ENCODE data around the gene GFER. TPM values are rescaled to one million over a fixed set of nuclear protein-coding genes. Genes with fewer than 3 reads are reported as not detected.
A peak's percentile ranks its signal among the peaks of the same experiment; 100 is the strongest.
"Not testable (repeated sequence)": the region's sequence is repeated elsewhere in the genome, so short reads cannot be mapped to it uniquely, and the experiment has no call there.

GFER gene
- 17.0 to 19.7 TPM (median 17.5 TPM) in 3 replicates for total RNA-seq
- long read RNA-seq, transcript GFER-203 (2 exons, 1,365 nt) = minor isoform, 7 of 25 reads
- long read RNA-seq, transcript GFER-201 (3 exons, 2,345 nt) = major isoform, 16 of 25 reads
- long read RNA-seq, partial matches to known transcripts = 0 of 25 reads
- long read RNA-seq, other reads (novel, unspliced or antisense) = 2 of 25 reads

DNA sequence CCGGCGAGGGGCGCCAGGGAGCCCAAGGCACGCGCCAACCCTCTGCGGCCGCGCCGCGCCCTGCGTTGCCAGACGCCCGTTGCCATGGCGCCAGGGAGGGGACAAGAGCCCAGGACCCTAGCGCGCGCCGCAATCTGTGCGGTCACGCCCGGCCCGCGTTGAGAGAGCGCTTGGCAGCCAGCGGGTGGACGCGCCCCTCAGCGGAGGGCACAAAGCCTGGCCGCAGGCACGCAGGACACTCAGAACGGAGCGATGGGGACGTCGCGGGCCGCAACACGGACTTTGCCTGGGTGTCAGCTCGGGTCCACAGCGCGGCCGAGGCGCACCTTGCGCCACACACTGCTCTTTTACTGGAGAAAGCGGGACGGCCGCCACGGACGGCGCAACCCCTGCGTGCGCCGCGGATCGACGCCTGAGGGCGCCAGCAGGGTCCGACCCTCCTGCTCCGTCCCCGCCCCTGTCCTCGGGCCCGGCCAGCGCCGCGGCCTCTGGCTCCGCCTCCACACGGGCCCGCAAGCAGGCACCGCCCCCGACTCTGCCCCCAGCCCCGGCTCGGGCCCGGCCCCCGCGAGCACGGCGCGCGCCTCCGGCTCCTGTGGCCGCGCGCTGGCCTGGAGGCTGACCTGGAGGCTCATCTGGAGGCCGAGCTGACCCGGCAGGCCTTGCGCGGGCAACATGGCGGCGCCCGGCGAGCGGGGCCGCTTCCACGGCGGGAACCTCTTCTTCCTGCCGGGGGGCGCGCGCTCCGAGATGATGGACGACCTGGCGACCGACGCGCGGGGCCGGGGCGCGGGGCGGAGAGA lies at the start of gene GFER:
Gene GFER, plus strand, starts transcription at position 650 of the 803 bp plus-strand sequence. Its CDS starts 26 bp downstream, at position 676.
- DNase-seq (ENCODE audit: low spot score) = no peak
- Mint-ChIP-seq H3K36me3 (ENCODE audit: low read depth) (peaks cover 3% of the 10 kb centered on the region), H3K27ac (ENCODE audit: unreplicated experiment) (peak within 1 kb of the TSS; percentile 70), H3K4me1 (ENCODE audit: low read depth) (peaks cover 12% of the 10 kb centered on the region), H3K27me3 (ENCODE audit: low read depth) (peaks cover 3% of the 10 kb centered on the region), H3K9me3 (ENCODE audit: low read depth) (no peaks in the 10 kb centered on the region), H3K4me3 (ENCODE audit: unreplicated experiment) (peak within 1 kb of the TSS; percentile 80)
- TF ChIP-seq, protein P1, sequence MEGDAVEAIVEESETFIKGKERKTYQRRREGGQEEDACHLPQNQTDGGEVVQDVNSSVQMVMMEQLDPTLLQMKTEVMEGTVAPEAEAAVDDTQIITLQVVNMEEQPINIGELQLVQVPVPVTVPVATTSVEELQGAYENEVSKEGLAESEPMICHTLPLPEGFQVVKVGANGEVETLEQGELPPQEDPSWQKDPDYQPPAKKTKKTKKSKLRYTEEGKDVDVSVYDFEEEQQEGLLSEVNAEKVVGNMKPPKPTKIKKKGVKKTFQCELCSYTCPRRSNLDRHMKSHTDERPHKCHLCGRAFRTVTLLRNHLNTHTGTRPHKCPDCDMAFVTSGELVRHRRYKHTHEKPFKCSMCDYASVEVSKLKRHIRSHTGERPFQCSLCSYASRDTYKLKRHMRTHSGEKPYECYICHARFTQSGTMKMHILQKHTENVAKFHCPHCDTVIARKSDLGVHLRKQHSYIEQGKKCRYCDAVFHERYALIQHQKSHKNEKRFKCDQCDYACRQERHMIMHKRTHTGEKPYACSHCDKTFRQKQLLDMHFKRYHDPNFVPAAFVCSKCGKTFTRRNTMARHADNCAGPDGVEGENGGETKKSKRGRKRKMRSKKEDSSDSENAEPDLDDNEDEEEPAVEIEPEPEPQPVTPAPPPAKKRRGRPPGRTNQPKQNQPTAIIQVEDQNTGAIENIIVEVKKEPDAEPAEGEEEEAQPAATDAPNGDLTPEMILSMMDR (IDR thresholded peaks at IDR 0.05) = peak; percentile 75

DNA sequence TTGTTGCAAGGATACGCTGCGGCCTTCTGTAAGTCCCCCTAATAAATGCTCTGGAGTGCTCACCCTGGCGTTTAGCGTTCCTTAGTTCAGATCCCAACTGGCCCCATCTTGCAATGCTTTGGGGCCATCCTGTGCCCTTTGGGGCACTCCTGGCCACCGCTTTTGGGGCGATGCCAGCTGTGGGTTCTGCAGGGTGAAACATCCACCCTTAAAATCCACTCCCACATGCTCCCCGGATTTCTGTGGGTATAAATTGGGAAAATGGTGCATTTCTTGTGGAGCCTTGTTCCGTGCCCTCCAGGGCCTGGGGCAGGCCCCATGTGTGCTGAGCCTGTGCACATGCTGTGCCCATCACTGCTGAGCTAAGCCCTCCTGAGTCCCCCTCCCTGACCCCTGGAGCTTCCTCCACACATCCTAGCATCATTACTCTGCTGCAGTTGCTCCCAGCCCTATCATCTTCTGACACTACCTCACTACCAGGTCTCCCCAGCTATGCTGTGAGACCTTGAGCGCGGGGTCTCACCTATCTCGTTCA lies 47.0 kb upstream of the GFER start:
- no peak overlapping the region for H3K27ac Mint-ChIP-seq (ENCODE audit: unreplicated experiment)
- no peaks in the 10 kb centered on the region for H3K9me3 Mint-ChIP-seq (ENCODE audit: low read depth)
- no peaks in the 10 kb centered on the region for H3K27me3 Mint-ChIP-seq (ENCODE audit: low read depth)
- no peak for DNase-seq (ENCODE audit: low spot score)
- H3K4me3 Mint-ChIP-seq (ENCODE audit: unreplicated experiment) = no peak overlapping the region
- peaks cover 8% of the 10 kb centered on the region for H3K4me1 Mint-ChIP-seq (ENCODE audit: low read depth)
- H3K36me3 Mint-ChIP-seq (ENCODE audit: low read depth) = peaks cover 10% of the 10 kb centered on the region
- TF ChIP-seq, protein P1 (IDR thresholded peaks at IDR 0.05) = no peak

DNA sequence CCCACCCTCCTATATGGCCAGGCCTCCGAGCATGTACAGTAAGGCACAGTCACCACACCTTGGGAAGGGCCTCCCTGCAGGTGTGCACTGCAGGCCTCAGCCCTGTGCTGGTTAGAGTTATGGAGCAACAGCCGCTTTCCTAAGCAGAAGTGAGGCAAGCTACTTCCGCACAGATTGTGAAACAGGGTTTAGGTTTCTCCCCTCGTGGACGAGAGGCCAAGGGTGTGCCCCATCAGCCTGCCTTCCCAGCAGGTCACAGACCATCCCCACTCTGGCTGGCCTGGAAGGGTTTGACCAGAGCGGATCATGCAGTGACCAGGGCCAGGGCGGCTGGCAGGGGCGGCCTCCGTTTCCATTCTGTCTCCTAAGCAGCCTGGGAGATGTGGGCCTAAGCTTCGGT lies 45.7 kb upstream of the GFER start:
- no peak for DNase-seq (ENCODE audit: low spot score)
- H3K4me1 Mint-ChIP-seq (ENCODE audit: low read depth) = peaks cover 15% of the 10 kb centered on the region
- TF ChIP-seq, protein P1 (IDR thresholded peaks at IDR 0.05) = no peak
- no peaks in the 10 kb centered on the region for H3K27me3 Mint-ChIP-seq (ENCODE audit: low read depth)
- peaks cover 10% of the 10 kb centered on the region for H3K36me3 Mint-ChIP-seq (ENCODE audit: low read depth)
- no peak overlapping the region for H3K27ac Mint-ChIP-seq (ENCODE audit: unreplicated experiment)
- H3K4me3 Mint-ChIP-seq (ENCODE audit: unreplicated experiment) = no peak overlapping the region
- H3K9me3 Mint-ChIP-seq (ENCODE audit: low read depth) = no peaks in the 10 kb centered on the region

DNA sequence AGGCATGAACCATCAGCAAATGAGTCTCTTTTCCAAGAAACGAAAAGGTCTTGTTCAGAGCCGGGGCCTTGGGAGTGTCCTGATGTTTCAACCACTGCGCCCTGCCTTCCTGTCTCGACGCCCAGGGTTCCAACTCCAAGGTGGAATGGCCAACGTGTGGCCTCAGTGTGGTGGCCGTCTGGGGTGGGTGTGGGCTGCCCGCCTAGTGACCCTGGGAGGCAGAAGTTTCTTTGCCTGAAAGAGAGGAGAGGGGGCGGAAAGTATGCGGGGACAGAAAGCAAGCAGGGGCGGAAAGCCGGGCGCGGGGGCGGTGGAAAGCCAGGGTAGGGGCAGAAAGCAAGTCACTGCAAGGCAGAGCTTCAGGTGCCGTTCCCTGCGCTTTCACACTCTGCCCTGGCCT lies 45.1 kb upstream of the GFER start:
- TF ChIP-seq, protein P1 (IDR thresholded peaks at IDR 0.05) = no peak
- H3K4me3 Mint-ChIP-seq (ENCODE audit: unreplicated experiment) = no peak overlapping the region
- no peak overlapping the region for H3K27ac Mint-ChIP-seq (ENCODE audit: unreplicated experiment)
- peaks cover 20% of the 10 kb centered on the region for H3K4me1 Mint-ChIP-seq (ENCODE audit: low read depth)
- H3K36me3 Mint-ChIP-seq (ENCODE audit: low read depth) = peaks cover 10% of the 10 kb centered on the region
- DNase-seq (ENCODE audit: low spot score) = no peak
- no peaks in the 10 kb centered on the region for H3K9me3 Mint-ChIP-seq (ENCODE audit: low read depth)
- no peaks in the 10 kb centered on the region for H3K27me3 Mint-ChIP-seq (ENCODE audit: low read depth)

DNA sequence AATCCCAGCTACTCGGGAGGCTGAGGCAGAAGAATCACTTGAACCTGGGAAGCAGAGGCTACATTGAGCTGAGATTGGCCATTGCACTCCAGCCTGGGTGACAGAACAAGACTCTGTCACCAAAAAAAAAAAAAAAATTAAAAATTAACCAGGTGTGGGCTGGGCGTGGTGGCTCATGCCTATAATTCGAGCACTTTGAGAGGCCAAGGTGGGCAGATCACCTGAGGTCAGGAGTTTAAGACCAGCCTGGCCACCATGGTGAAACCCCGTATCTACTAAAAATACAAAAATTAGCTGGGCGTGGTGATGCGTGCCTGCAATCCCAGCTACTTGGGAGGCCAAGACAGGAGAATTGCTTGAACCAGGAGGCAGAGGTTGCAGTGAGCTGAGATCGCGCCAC lies 44.2 kb upstream of the GFER start:
- not testable (repeated sequence) for H3K9me3 Mint-ChIP-seq (ENCODE audit: low read depth); H3K4me3 Mint-ChIP-seq (ENCODE audit: unreplicated experiment); H3K27ac Mint-ChIP-seq (ENCODE audit: unreplicated experiment); H3K36me3 Mint-ChIP-seq (ENCODE audit: low read depth); DNase-seq (ENCODE audit: low spot score); H3K27me3 Mint-ChIP-seq (ENCODE audit: low read depth)
- H3K4me1 Mint-ChIP-seq (ENCODE audit: low read depth) = peaks cover 20% of the 10 kb centered on the region
